Left lung (tissue), 10 donors: ENCODE results near the gene CYP27A1. TPM values are rescaled to one million over a fixed set of nuclear protein-coding genes. Genes with fewer than 3 reads are reported as not detected.

Source experiments
- ATAC-seq: fragments of 200-7000 bp; cut with Tn5 transposase; one replicate; pipeline ENCODE4 v1.9.1; 2020; ENCODE audit warnings: moderate library complexity
- DNase-seq, 4 donors: peaks; one replicate each; pipeline ENCODE4 v3.0.0-alpha.2; 2013 to 2020
- H3K27ac ChIP-seq, 2 donors: fragments of 200-600 bp; sonication (generic) in 1 of 2; one replicate each; pipeline versions ENCODE4 v1.5.0 to v1.8.0; 2020 to 2021
- H3K27me3 ChIP-seq, 2 donors: fragments of 200-600 bp; sonication (generic) in 1 of 2; one replicate each; pipeline versions ENCODE4 v1.5.0 to v1.8.0; 2020 to 2021
- H3K36me3 ChIP-seq, 2 donors: fragments of 200-600 bp; sonication (generic) in 1 of 2; one replicate each; pipeline versions ENCODE4 v1.5.0 to v1.8.0; 2020 to 2021
- H3K4me1 ChIP-seq, 2 donors: fragments of 200-600 bp; one replicate each; pipeline ENCODE4 v1.8.0; 2021
- H3K4me3 ChIP-seq, 2 donors: fragments of 200-600 bp; sonication (generic) in 1 of 2; one replicate each; pipeline versions ENCODE4 v1.5.0 to v1.8.0; 2020 to 2021; ENCODE audit warnings: mild to moderate bottlenecking in 1 of 2
- H3K9me3 ChIP-seq, 2 donors: fragments of 200-600 bp; sonication (generic) in 1 of 2; one replicate each; pipeline versions ENCODE4 v1.5.0 to v1.8.0; 2020 to 2021
- CTCF ChIP-seq, 2 donors: fragments of 200-600 bp; sonication (generic) in 1 of 2; IDR thresholded peaks; one replicate each; pipeline versions ENCODE4 v1.5.0 to v1.8.0; 2021; ENCODE audit warnings: antibody characterized with exemption in 2 of 2
- intact Hi-C, 2 donors: fragments of 100-400 bp; cut with DNase I; formaldehyde crosslinking; loops; one replicate each; pipeline versions ENCODE4 v1.11.2 to v1.14.2; 2022
- polyA plus RNA-seq, 6 donors: library from polyadenylated mRNA; unstranded; fragments of 120-200 nt; gene quantifications; one replicate each; pipeline ENCODE4 v1.2.1, GENCODE V29; 2013; ENCODE audit not compliant: insufficient read length in 6 of 6
- total RNA-seq, 2 donors: library from RNA; stranded (reverse); fragmentation: NEBNext Ultra II Directional; extraction: Animal tissue kit (Norgen Biotek cat#: 25700); gene quantifications; one replicate each; pipeline ENCODE4 v1.2.1, GENCODE V29; 2021
- donor health status: DM: no; HTN: yes; CAD: no.
- donor health status: DM: no; HTN: no; CAD: no.

The CYP27A1 gene
- total and polyA plus RNA-seq, 8 donors, result 24.3 to 95.9 (median 30.7) TPM

DNA sequence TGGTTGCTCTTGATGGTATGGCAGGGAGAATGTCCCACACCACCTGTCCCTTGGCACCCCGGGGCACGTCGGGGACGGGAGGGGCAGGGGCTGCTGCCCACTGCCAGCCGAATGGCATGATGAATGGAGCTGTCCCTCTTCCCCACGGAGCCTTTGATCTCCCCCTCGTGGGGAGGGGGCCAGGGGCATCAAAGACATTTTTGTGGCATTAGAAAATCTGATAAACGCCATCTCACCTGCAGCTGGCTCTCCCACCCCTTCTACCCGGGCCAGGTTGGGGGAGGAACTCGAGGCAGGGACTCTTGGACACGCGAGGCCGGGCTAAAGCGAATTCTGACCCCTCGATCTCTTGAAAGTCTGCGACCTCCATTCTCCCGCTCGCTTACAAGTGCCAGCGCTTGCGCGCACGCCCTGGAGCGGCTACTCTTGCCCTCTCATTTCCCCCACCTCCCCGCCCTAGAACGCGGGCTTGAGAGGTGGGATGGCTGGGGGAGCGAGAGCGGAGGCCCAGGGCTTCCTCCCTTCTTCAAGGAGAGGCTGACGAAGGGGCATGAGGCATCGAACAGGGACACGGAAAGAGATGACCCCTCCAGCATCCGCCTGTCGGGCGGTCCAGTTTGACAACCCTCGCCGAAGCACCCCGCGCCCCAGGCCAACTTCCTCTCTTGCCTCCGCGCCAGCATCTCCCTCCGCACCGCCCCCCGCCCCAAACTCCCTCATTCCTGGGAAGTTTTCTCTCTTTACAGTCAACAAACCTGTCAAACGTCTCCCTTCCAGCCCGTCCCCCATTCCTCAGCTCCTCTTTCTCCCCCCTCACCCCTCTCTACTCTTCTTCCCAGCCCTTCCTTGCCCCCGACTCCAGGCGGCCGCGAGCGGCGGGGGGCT lies 77.0 kb downstream of the CYP27A1 start:
- no peak for ATAC-seq
- intact Hi-C loops, result no loop called here
- Histone ChIP-seq H3K27ac (no peak overlapping the region), H3K9me3 (no peaks in the 10 kb centered on the region), H3K4me3 (peak overlapping the region in 1 of 2 donors; percentile 18), H3K4me1 (peaks cover 9 to 20% of the 10 kb centered on the region in 2 donors), H3K27me3 (peaks cover 59 to 99% of the 10 kb centered on the region in 2 donors), H3K36me3 (no peaks in the 10 kb centered on the region)
- no peak for DNase-seq
- TF ChIP-seq CTCF (IDR thresholded peaks at IDR 0.05), result no peak

- ATAC-seq, result peak; percentile 30
- Histone ChIP-seq H3K4me3 (peak within 1 kb of the TSS in 1 of 2 donors; percentile 18), H3K9me3 (no peaks in the 10 kb centered on the region), H3K4me1 (peaks cover 9 to 20% of the 10 kb centered on the region in 2 donors), H3K27me3 (peaks cover 57 to 99% of the 10 kb centered on the region in 2 donors), H3K36me3 (no peaks in the 10 kb centered on the region), H3K27ac (no peak within 1 kb of the TSS)
- no peak for DNase-seq
- intact Hi-C loops, result no loop called here
- no peak for TF ChIP-seq CTCF (IDR thresholded peaks at IDR 0.05)
Observed at GRCh38 chr2:218859556-218859987, 77.6 kb downstream of the CYP27A1 start, which contains the start of gene WNT6. Gene WNT6, plus strand, starts transcription at chr2:218859805. Its CDS starts 233 bp downstream, at chr2:218860038.

DNA sequence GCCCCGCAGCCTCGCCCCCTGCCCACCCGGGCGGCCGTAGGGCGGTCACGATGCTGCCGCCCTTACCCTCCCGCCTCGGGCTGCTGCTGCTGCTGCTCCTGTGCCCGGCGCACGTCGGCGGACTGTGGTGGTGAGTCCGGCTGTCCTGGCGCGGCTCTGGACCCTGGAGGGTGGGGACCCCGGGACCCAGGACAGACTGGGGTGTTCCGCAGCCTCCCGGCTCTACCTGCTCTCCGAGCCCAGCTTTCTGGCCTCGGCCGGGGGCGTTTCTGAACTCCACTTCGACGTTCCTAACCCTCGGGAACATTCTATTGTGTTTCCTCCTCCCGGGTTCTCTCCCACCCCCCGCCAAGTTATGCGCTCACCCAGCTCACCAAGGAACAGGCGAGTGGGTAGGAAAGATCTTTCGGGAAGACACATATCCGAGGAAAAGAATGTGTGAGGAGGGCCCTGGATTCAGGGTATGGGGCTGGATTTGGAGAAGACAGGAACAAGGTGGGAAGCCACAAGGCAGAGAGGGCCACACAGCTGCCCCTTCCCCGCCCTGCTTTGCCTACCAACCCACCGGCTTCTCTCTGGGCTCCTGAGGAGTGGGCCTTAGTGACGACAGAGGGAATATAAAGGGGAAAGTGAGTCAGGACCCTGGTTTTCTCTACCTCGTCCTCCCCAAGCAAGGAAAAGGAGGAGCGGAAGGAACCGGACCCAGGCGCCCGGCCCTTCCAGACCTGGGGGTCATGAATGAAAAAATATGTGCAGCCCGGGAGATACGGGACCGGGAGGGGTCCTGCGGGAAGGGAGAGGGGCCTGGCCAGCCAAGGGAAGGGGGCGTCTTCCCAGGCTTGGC lies 78.3 kb downstream of the CYP27A1 start:
- Histone ChIP-seq H3K36me3 (no peaks in the 10 kb centered on the region), H3K4me1 (peaks cover 9 to 20% of the 10 kb centered on the region in 2 donors), H3K4me3 (peak overlapping the region in 1 of 2 donors; percentile 18), H3K9me3 (no peaks in the 10 kb centered on the region), H3K27ac (no peak overlapping the region), H3K27me3 (peaks cover 57 to 99% of the 10 kb centered on the region in 2 donors)
- intact Hi-C loops, result no loop called here
- TF ChIP-seq CTCF (IDR thresholded peaks at IDR 0.05), result no peak
- no peak for ATAC-seq
- DNase-seq, result no peak

DNA sequence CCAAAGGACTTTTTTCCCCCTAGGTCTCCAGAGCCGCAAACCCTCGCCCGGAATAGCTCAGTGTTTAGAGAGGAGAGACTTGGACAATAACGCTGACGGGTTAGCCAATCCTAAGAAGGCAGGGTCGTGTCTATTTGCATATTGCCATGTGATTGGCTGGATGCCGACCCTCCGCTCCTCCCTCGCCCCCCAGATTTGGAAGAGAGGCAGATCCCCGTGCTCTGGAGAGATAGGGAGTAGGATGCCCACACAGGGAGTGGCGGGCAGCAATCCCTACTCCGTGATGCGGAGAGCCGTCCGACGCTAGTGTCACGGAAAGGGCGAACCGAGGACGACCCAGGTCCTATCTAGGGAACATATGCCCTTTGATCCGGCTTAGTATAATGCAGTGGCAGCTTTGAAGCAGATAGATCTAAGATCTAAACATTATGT lies 79.0 kb downstream of the CYP27A1 start:
- Histone ChIP-seq H3K4me3 (no peak overlapping the region), H3K27me3 (peaks cover 53 to 98% of the 10 kb centered on the region in 2 donors), H3K4me1 (peaks cover 9 to 20% of the 10 kb centered on the region in 2 donors), H3K27ac (no peak overlapping the region), H3K9me3 (no peaks in the 10 kb centered on the region), H3K36me3 (no peaks in the 10 kb centered on the region)
- no peak for TF ChIP-seq CTCF (IDR thresholded peaks at IDR 0.05)
- peak; percentile 44 for ATAC-seq
- intact Hi-C loops, result no loop called here
- peak in 3 of 4 donors; percentile 8 to 82 (median 54) for DNase-seq
